ENCODE results near the gene TBC1D4. TPM values are rescaled to one million over a fixed set of nuclear protein-coding genes. Genes with fewer than 3 reads are reported as not detected.

The TBC1D4 gene
- total RNA-seq, 2 donors from 2014 or later, result 34.5 to 38.8 TPM

DNA sequence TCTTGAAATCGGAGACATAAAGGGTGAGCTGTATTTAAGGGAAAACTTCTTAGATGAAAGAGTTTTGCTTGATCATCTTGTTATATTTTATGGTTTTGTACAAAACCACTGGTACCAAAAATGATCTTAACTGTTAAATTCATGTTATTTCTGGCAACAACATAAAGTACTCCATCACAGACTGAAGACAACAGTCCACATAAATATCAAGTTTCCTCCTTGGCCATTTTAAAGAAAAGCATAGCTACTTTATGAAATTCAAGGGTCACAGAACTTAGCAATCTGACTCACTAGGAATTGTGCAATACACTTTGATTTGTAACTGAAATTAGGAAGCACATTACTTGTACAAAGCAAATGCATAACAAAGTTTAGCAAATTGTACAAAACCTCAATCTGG is 66.3 kb downstream of the TBC1D4 start:
- ATAC-seq (replicated peaks in 1 of 2), result no peak
- DNase-seq, result no peak
- Mint-ChIP-seq H3K9me3 (no peaks in the 10 kb centered on the region), H3K36me3 (ENCODE audit: insufficient read depth in 2 of 2) (no peaks in the 10 kb centered on the region), H3K27me3 (ENCODE audit: low read depth) (peaks cover 6% of the 10 kb centered on the region), H3K4me1 (ENCODE audit: low read depth) (no peaks in the 10 kb centered on the region), H3K27ac (no peak overlapping the region), H3K4me3 (no peak overlapping the region)

DNA sequence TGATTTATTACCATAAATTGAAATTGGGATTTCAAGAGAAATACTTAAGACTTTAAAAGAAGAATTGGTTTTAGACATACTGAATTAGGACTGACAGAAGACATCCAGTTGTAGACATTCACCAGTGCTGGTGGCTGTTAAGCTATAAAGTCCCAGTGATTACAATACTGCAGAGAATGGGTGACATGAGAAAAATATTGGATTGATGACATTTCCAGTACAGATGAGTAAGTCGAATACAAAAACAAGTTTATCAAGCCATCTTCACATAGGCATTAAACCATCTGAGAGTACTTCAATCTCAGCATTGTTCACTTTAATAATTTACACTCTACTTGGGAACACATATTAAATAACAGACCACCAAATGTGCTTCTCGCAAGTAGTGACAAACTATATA is 66.8 kb downstream of the TBC1D4 start:
- no peak for ATAC-seq (replicated peaks in 1 of 2)

DNA sequence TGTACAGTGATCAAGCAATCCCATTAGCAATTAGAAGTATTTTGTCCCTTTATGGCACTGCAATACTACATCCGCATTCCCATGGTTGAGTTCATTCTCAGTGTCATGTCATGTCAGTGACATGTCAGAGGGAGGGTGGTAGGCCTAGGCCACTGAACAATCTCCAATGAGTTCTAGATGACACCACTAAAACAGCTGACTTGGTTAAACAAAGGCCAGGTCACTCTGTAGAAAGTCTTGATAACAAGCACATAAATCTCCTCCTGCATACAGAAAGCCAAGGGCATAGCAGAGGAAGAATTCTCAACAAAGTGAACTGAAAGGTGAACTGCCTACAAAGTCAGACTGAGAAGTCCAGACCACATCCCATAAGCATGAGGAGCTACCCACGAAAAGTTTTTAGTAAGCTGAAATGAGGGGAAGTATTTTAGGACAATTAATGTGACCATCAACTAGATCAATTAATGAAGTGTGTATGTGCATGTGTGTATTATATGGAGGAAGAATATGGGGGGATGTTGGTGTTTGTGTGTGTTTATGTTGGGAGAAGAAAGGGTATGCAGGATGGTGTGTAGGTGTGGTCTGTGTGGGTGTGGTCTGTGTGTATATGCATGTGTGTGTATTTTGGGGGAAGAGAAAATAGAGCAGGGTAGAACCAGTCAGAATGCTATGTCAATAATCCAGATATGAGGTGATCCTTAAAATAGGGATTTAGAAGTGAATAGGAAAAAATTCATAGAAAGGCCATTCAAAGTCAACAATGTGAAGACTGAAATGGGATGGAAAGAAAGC is 67.7 kb downstream of the TBC1D4 start:
- ATAC-seq (replicated peaks in 1 of 2) (no peak), DNase-seq (no peak)
- Mint-ChIP-seq H3K9me3 (no peaks in the 10 kb centered on the region), H3K27ac (no peak overlapping the region), H3K36me3 (ENCODE audit: insufficient read depth in 2 of 2) (no peaks in the 10 kb centered on the region), H3K27me3 (ENCODE audit: low read depth) (no peaks in the 10 kb centered on the region), H3K4me1 (ENCODE audit: low read depth) (no peaks in the 10 kb centered on the region), H3K4me3 (no peak overlapping the region)

More for the DNA sequence above, 66.8 kb downstream of the TBC1D4 start:
- H3K27me3 Mint-ChIP-seq (ENCODE audit: low read depth), result peaks cover 6% of the 10 kb centered on the region
- no peak for DNase-seq
- H3K27ac Mint-ChIP-seq, result no peak overlapping the region
- H3K36me3 Mint-ChIP-seq (ENCODE audit: insufficient read depth in 2 of 2), result no peaks in the 10 kb centered on the region
- H3K4me3 Mint-ChIP-seq, result no peak overlapping the region
- no peaks in the 10 kb centered on the region for H3K9me3 Mint-ChIP-seq
- H3K4me1 Mint-ChIP-seq (ENCODE audit: low read depth), result no peaks in the 10 kb centered on the region

DNA sequence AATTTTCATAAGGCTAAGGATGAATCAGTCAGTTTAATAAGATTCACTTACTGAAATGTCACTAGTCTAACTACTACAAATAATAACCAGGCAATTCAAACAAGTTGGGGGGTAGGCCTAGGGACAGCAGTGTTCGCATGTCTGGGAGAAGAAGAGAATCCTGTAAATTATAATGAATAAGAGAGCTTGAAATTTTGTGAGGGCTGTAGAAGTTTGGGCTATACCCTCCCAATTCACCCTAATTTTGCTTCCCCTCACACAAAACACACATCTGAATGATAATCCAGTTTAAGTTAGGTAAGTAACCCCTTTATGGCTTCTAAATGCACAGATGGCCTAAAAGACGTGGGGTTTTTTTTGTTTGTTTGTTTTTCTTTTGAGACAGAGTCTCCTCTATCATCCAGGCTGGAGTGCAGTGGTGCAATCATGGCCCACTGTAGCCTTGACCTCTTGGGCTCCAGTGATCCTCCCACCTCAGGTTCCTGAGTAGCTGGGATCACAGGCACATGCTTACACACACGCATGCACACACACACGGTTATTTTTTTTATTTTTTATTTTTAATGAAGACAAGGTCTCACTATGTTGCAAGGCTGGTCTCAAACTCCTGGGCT is 69.9 kb downstream of the TBC1D4 start:
- H3K36me3 Mint-ChIP-seq (ENCODE audit: insufficient read depth in 2 of 2), result no peaks in the 10 kb centered on the region

DNA sequence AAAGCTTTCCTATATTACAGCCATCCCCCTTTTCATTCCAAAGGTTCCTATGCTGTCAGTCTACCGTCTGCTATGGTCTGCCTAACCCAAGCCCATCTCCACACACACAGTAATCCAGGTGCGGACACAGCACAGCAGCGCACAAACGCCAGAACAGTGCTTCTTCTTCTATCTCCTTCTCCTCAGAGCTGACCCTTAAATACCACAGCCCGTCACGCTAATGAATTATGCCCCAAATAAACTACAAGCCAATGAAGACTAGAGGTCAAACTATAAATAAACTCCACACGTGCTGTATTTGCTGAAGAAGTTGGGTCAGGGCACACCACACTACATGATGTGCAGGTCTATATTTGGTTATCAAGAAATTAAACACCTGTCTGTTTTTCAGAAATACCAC is 71.8 kb downstream of the TBC1D4 start:
- H3K27me3 Mint-ChIP-seq (ENCODE audit: low read depth), result peaks cover 21% of the 10 kb centered on the region
- H3K36me3 Mint-ChIP-seq (ENCODE audit: insufficient read depth in 2 of 2), result no peaks in the 10 kb centered on the region
- H3K9me3 Mint-ChIP-seq, result no peaks in the 10 kb centered on the region
- DNase-seq (no peak), ATAC-seq (replicated peaks in 1 of 2) (no peak)
- H3K4me1 Mint-ChIP-seq (ENCODE audit: low read depth), result no peaks in the 10 kb centered on the region
- H3K27ac Mint-ChIP-seq, result no peak overlapping the region
- no peak overlapping the region for H3K4me3 Mint-ChIP-seq

More for the DNA sequence above, 69.9 kb downstream of the TBC1D4 start:
- Mint-ChIP-seq H3K27me3 (ENCODE audit: low read depth) (peaks cover 14% of the 10 kb centered on the region), H3K27ac (no peak overlapping the region), H3K9me3 (no peaks in the 10 kb centered on the region), H3K4me3 (no peak overlapping the region), H3K4me1 (ENCODE audit: low read depth) (no peaks in the 10 kb centered on the region)
- ATAC-seq (replicated peaks in 1 of 2) (no peak), DNase-seq (no peak)

DNA sequence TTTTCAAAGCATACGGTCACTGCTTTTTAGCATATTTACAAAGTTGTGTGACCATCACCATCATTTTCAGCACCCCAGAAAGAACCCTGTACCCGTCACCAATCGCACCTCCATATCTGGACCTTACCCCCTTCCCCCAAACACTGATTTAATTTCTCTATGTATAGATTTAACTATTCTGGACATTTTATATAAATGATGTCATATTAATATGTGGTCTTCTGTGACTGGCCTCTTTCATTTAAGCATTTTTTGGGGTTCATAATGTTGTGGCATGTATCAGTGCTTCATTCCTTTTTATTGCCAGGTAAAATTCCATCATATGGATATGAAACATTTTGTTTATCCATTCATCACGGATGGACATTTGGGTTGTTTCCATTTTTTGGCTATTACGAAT is 74.0 kb downstream of the TBC1D4 start:
- ATAC-seq (replicated peaks in 1 of 2) (no peak), DNase-seq (no peak)
- Mint-ChIP-seq H3K36me3 (ENCODE audit: insufficient read depth in 2 of 2) (no peaks in the 10 kb centered on the region), H3K27ac (no peak overlapping the region), H3K9me3 (no peaks in the 10 kb centered on the region), H3K4me1 (ENCODE audit: low read depth) (no peaks in the 10 kb centered on the region), H3K27me3 (ENCODE audit: low read depth) (peaks cover 21% of the 10 kb centered on the region), H3K4me3 (no peak overlapping the region)

DNA sequence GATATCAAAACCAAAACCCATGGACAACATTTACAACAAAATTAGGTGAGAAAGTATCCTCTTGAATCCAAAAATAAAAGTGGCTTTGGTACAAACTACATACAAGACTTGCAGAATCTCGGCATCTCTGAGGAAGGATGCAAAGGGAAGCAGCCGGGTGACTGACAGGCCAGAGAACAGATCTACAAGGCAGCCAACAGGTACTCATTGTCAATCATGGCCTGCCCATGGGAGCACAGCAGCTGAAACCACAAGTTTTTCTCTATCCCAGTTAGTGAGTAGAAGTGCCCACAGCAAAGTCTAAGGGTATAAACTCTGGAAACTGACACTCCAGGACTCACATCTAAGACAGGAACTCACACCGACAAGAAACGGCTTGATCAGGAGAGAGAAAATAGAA is 74.5 kb downstream of the TBC1D4 start:
- no peaks in the 10 kb centered on the region for H3K36me3 Mint-ChIP-seq (ENCODE audit: insufficient read depth in 2 of 2)
- H3K4me1 Mint-ChIP-seq (ENCODE audit: low read depth), result no peaks in the 10 kb centered on the region
- no peak for DNase-seq
- peaks cover 21% of the 10 kb centered on the region for H3K27me3 Mint-ChIP-seq (ENCODE audit: low read depth)
- no peak overlapping the region for H3K4me3 Mint-ChIP-seq
- no peaks in the 10 kb centered on the region for H3K9me3 Mint-ChIP-seq
- H3K27ac Mint-ChIP-seq, result no peak overlapping the region
- ATAC-seq (replicated peaks in 1 of 2), result no peak

DNA sequence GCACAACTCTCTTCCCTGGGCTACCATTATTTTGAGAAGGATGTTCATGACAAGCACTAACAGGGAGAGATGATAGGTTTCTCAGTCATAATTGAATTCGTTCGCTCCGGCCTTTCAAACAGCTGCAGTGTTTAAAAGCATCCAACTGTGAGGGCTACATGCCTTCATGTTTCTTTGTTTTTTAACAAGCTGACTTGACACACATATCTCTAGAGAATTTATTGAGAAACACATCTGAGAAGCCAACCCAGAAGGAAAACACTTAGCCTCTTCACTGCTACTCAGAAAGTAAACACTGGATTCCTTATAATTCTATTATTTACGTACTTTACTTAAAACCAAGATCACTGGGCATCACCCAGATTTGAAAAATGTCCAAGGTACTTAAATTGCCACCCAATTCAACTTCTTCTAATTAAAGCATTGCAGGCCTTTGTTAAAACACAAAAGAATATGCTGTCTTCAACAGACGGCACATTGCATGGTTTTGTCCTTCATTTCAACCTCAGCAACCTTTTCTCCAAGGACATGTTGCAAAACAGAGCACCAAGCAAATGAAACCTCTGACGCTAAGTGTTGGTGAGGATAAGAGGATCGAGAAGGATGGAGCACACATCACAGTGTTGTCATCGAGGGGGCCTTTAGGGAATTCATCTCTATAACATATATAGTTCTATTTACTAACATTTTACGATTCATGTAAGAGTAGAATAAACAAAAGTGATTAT is 75.8 kb downstream of the TBC1D4 start:
- Mint-ChIP-seq H3K9me3 (no peaks in the 10 kb centered on the region), H3K27me3 (ENCODE audit: low read depth) (peaks cover 21% of the 10 kb centered on the region), H3K36me3 (ENCODE audit: insufficient read depth in 2 of 2) (no peaks in the 10 kb centered on the region), H3K4me3 (no peak overlapping the region), H3K27ac (no peak overlapping the region), H3K4me1 (ENCODE audit: low read depth) (no peaks in the 10 kb centered on the region)
- ATAC-seq (replicated peaks in 1 of 2), result no peak
- DNase-seq, result no peak

DNA sequence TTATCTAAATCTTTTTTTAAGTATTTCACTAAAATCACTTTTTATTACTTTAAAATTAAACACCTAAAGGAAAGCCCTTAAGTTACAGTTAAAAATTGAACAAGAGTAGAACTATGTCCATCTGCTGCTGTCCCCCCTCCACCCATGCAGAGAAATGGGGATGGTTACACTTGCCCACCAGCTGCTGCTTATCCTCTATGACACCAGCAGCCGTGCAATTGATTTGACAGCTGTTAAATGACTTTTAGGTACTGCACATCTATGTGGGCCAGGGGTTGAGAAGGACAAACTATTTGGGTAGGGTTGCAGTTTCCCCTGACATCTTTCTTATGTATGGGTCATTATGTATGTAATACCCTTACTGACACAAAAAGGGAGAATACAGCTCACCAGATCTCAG is 77.2 kb downstream of the TBC1D4 start:
- no peak overlapping the region for H3K27ac Mint-ChIP-seq
- no peaks in the 10 kb centered on the region for H3K4me1 Mint-ChIP-seq (ENCODE audit: low read depth)
- no peaks in the 10 kb centered on the region for H3K9me3 Mint-ChIP-seq
- no peak overlapping the region for H3K4me3 Mint-ChIP-seq
- ATAC-seq (replicated peaks in 1 of 2), result no peak
- no peaks in the 10 kb centered on the region for H3K36me3 Mint-ChIP-seq (ENCODE audit: insufficient read depth in 2 of 2)
- H3K27me3 Mint-ChIP-seq (ENCODE audit: low read depth), result peaks cover 28% of the 10 kb centered on the region
- DNase-seq, result no peak

DNA sequence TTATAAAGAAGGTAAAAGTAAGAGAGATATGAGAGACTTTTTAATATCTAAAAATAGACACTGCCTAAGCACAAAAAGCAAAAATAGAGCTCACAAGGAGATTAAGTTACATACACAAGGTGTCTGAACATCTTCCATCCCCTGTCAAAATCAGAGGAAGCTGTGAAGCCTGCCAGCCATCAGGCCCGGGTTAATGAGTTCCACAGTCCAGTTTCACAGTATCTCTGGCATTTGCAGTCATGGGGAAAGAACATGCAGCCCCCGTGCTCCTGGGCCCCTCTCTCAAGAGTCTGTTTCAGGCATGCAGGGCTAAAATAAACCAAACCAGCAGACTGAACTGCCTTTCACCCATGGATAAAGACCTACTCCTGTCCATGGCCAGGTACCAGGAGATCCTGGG is 79.2 kb downstream of the TBC1D4 start:
- H3K4me3 Mint-ChIP-seq, result no peak overlapping the region
- H3K4me1 Mint-ChIP-seq (ENCODE audit: low read depth), result no peaks in the 10 kb centered on the region
- H3K27me3 Mint-ChIP-seq (ENCODE audit: low read depth), result peaks cover 22% of the 10 kb centered on the region
- DNase-seq (no peak), ATAC-seq (replicated peaks in 1 of 2) (no peak)
- no peaks in the 10 kb centered on the region for H3K36me3 Mint-ChIP-seq (ENCODE audit: insufficient read depth in 2 of 2)
- no peak overlapping the region for H3K27ac Mint-ChIP-seq
- no peaks in the 10 kb centered on the region for H3K9me3 Mint-ChIP-seq

DNA sequence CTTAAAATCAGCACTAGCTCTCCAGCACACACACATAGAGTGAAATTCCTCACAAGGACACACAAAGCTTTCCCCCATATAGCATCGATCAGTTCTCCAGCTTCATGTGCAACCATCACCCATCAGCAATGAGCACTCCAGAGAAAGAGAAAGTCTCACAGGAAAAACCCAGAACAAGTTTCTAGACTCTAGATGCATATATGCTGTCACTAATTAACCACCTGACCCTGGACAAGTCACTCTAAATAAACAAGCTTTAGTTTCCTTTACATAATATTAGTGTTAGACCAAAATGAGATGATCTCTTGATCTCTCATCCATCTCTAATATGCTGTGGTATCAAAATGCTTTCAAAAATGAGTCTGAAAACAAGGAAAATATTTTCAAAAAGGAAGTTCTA is 81.2 kb downstream of the TBC1D4 start:
- Mint-ChIP-seq H3K27me3 (ENCODE audit: low read depth) (peaks cover 8% of the 10 kb centered on the region), H3K9me3 (no peaks in the 10 kb centered on the region), H3K36me3 (ENCODE audit: insufficient read depth in 2 of 2) (peaks cover 0 to 2% of the 10 kb centered on the region in 2 donors), H3K27ac (no peak overlapping the region), H3K4me3 (no peak overlapping the region), H3K4me1 (ENCODE audit: low read depth) (no peaks in the 10 kb centered on the region)
- no peak for ATAC-seq (replicated peaks in 1 of 2)
- DNase-seq, result no peak

DNA sequence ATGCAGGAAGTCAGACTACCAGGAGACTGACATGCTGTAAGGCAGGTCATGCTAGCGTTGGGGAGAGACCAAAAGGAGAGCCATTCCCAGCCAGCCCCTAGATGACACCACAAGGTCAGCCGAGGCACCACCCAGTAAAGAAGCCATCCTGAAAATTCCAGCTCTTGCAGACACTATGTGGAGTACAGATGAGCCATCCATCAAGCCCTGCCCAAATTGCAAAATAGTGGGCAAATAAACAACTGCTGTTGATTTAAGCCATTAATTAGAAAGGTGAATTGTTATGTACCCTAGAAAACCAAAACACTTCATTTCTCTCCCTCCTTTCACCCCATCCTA is 82.1 kb downstream of the TBC1D4 start:
- ATAC-seq (replicated peaks in 1 of 2), result no peak
- Mint-ChIP-seq H3K9me3 (no peaks in the 10 kb centered on the region), H3K4me1 (ENCODE audit: low read depth) (no peaks in the 10 kb centered on the region), H3K27me3 (ENCODE audit: low read depth) (peaks cover 7% of the 10 kb centered on the region), H3K27ac (no peak overlapping the region), H3K4me3 (no peak overlapping the region), H3K36me3 (ENCODE audit: insufficient read depth in 2 of 2) (peaks cover 0 to 2% of the 10 kb centered on the region in 2 donors)
- no peak for DNase-seq

DNA sequence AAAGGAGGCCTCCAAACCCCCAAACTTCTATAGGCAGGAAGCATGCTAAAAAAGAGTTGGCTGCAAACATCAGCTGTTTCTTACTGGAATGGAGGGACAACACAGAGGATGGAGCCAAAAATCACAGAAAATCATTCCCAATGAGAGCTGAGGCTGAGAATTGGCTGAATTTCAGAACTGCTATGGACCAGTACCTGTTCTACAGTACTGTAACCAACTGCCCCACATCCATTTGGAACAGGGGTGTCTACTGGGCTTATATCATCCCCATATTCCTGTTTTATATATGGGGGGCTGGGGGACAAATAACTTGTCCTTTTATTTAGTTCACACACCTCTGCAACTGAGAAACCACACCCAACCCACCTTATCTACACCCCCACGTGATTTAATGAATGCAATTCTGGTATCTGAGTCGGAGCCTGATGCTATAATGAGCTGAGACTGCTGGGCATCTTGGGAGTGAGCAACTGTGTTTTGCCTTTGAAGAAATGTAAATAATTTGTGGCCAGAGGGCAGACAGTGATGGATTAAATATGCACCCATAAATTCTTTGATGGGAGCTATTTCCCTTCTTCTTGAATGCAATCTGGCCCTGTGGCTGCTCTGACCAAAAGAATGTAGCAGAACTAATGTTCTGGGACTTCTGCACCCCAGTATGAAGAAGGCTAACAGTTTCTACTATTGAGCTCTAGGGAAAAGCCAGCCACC is 82.6 kb downstream of the TBC1D4 start:
- H3K4me1 Mint-ChIP-seq (ENCODE audit: low read depth), result no peaks in the 10 kb centered on the region
- no peak for ATAC-seq (replicated peaks in 1 of 2)
- no peak for DNase-seq
- no peak overlapping the region for H3K27ac Mint-ChIP-seq
- no peaks in the 10 kb centered on the region for H3K9me3 Mint-ChIP-seq
- peaks cover 0 to 2% of the 10 kb centered on the region in 2 donors for H3K36me3 Mint-ChIP-seq (ENCODE audit: insufficient read depth in 2 of 2)
- peaks cover 7% of the 10 kb centered on the region for H3K27me3 Mint-ChIP-seq (ENCODE audit: low read depth)
- H3K4me3 Mint-ChIP-seq, result no peak overlapping the region

Measured in activated T-cell treated with anti-CD3 and anti-CD28 coated beads, Interleukin-2, amount 50 U/mL, for 72 hours (primary cell).